ENCODE results near the gene AFG1L.
A peak's percentile ranks its signal among the peaks of the same experiment; 100 is the strongest.

DNA sequence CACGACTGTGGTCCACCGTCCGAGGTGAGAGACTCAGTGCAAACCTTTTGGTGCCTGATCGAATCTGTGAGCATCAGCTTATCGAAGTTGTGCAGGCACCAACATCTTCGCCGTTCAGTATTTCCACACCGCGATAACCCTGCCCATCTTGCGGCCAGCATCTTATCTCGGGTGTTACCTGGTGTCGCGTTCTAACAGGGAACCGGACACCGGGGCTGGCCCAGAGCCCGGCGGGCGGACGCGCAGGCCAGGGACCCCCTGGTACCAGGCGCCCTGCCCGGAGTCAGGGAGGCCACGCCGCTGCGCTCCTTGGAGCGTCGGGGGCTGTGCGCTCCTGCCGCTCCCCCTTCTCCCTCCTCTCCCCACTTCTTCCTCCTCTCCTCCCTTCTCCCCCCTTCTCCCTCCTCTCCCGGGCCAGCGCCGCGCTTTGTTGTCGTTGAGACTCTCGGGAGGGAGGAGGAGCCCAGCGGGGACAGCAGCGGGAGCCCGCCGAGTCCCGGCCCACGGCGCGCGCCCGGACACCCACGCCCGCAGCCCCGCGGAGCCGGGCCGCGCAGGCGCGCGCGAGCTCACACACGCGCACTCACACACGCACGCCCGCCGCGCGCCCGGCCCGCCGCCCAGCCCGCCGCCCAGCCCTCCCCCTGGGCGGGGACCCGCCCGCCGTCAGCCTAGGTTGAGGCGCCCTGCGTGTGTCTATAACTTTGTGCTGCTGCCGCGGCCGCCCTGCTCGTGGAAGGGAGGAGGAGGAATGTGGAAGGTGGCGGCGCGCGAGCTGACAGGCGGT, 264.4 kb downstream of the AFG1L start:
- TF ChIP-seq POLR2A (IDR thresholded peaks at IDR 0.05): peak; percentile 86 to 89
- TF ChIP-seq, protein P1, sequence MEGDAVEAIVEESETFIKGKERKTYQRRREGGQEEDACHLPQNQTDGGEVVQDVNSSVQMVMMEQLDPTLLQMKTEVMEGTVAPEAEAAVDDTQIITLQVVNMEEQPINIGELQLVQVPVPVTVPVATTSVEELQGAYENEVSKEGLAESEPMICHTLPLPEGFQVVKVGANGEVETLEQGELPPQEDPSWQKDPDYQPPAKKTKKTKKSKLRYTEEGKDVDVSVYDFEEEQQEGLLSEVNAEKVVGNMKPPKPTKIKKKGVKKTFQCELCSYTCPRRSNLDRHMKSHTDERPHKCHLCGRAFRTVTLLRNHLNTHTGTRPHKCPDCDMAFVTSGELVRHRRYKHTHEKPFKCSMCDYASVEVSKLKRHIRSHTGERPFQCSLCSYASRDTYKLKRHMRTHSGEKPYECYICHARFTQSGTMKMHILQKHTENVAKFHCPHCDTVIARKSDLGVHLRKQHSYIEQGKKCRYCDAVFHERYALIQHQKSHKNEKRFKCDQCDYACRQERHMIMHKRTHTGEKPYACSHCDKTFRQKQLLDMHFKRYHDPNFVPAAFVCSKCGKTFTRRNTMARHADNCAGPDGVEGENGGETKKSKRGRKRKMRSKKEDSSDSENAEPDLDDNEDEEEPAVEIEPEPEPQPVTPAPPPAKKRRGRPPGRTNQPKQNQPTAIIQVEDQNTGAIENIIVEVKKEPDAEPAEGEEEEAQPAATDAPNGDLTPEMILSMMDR (IDR thresholded peaks at IDR 0.05): no peak

Data from adrenal gland (tissue), 5 donors.